Small intestine (tissue), 7 donors: ENCODE data around the gene ARHGEF28. TPM values are rescaled to one million over a fixed set of nuclear protein-coding genes. Genes with fewer than 3 reads are reported as not detected.

Source experiments
- DNase-seq, 2 donors: peaks; one replicate each; pipeline versions ENCODE4 v3.0.0 to v3.0.0-alpha.2; 2013
- FAIRE-seq: peaks from 2 replicates; lab custom pipeline; 2012; peaks lifted over from hg19 to GRCh38; lab: Jason Lieb, UNC
- H3K27ac ChIP-seq, 3 donors: one replicate each; pipeline ENCODE4 v1.5.1; 2013; ENCODE audit warnings: low read length in 2 of 3, mild to moderate bottlenecking in 2 of 3, control low read depth in 1 of 3, inconsistent platforms in 1 of 3, low read depth in 1 of 3, moderate library complexity in 1 of 3
- H3K27me3 ChIP-seq, 3 donors: one replicate each; pipeline ENCODE4 v1.6.1; 2013; ENCODE audit warnings: low read length in 3 of 3, inconsistent platforms in 1 of 3; ENCODE audit not compliant: control insufficient read depth in 3 of 3, insufficient read depth in 3 of 3
- H3K36me3 ChIP-seq, 3 donors: one replicate each; pipeline ENCODE4 v1.6.1; 2013; ENCODE audit warnings: low read length in 3 of 3, inconsistent platforms in 1 of 3, low read depth in 1 of 3, mild to moderate bottlenecking in 1 of 3, moderate library complexity in 1 of 3; ENCODE audit not compliant: control insufficient read depth in 3 of 3, insufficient read depth in 2 of 3
- H3K4me1 ChIP-seq, 3 donors: one replicate each; pipeline ENCODE4 v1.6.1; 2013; ENCODE audit warnings: low read length in 2 of 3, inconsistent platforms in 1 of 3, low read depth in 1 of 3, mild to moderate bottlenecking in 1 of 3, moderate library complexity in 1 of 3; ENCODE audit not compliant: control insufficient read depth in 3 of 3, insufficient read depth in 2 of 3
- H3K4me3 ChIP-seq, 3 donors: one replicate each; pipeline ENCODE4 v1.5.1; 2013; ENCODE audit warnings: low read length in 3 of 3, control low read depth in 1 of 3, inconsistent platforms in 1 of 3, low read depth in 1 of 3, mild to moderate bottlenecking in 1 of 3, moderate library complexity in 1 of 3
- H3K9me3 ChIP-seq, 2 donors: one replicate each; pipeline ENCODE4 v1.6.1; 2013; ENCODE audit warnings: low read depth in 1 of 2, low read length in 1 of 2; ENCODE audit not compliant: control insufficient read depth in 2 of 2, insufficient read depth in 1 of 2
- WGBS, 3 donors: extraction: QIAGEN DNeasy Blood & Tissue Kit; methylation state at CpG; one replicate each; pipeline ENCODE4 v1.1.7; 2013; 5-methylcytosine and 5-hydroxymethylcytosine counted together
- polyA plus RNA-seq, 4 donors: library from polyadenylated mRNA; stranded (reverse) in 3 of 4; unstranded in 1 of 4; fragments of 200-250 nt in 3 of 4; fragments of 120-200 nt in 1 of 4; gene quantifications; one replicate each; pipeline versions ENCODE4 v1.2.1 to v1.2.3, GENCODE V29; 2013
- donor health status: healthy with polysubstance abuse.
- donor health status: control.
- donor health status: control.
- donor health status: Bipolar disorder and iron deficiency.
- donor health status: healthy.

ARHGEF28 gene
- polyA plus RNA-seq, 4 donors: 1.1 to 16.5 (median 2.7) TPM

- no peaks in the 10 kb centered on the region for H3K9me3 ChIP-seq
- WGBS, 3 donors: 30 to 69% (median 43%) methylated on average over 2 of the region's 2 CpGs
- DNase-seq (peak in 1 of 2 donors; percentile 10), FAIRE-seq (no peak)
- H3K36me3 ChIP-seq: no peaks in the 10 kb centered on the region
- H3K27me3 ChIP-seq: no peaks in the 10 kb centered on the region
- H3K4me3 ChIP-seq: no peak overlapping the region
- H3K27ac ChIP-seq: no peak overlapping the region
- no peaks in the 10 kb centered on the region for H3K4me1 ChIP-seq
Measured at GRCh38 chr5:73746608-73747007, 120.6 kb downstream of the ARHGEF28 start.

- no peak for FAIRE-seq
- H3K4me1 ChIP-seq: no peaks in the 10 kb centered on the region
- no peak overlapping the region for H3K4me3 ChIP-seq
Measured at GRCh38 chr5:73747696-73748380, 121.8 kb downstream of the ARHGEF28 start.

GRCh38 chr5:73748510-73749400, 122.8 kb downstream of the ARHGEF28 start:
- H3K27ac ChIP-seq: no peak overlapping the region
- no peaks in the 10 kb centered on the region for H3K27me3 ChIP-seq
- FAIRE-seq: no peak
- no peaks in the 10 kb centered on the region for H3K9me3 ChIP-seq
- no peak overlapping the region for H3K4me3 ChIP-seq
- DNase-seq: no peak
- H3K36me3 ChIP-seq: no peaks in the 10 kb centered on the region
- no peaks in the 10 kb centered on the region for H3K4me1 ChIP-seq
- WGBS, 3 donors: 56 to 93% (median 77%) methylated on average over 11 of the region's 11 CpGs

More at GRCh38 chr5:73747696-73748380, 121.8 kb downstream of the ARHGEF28 start:
- WGBS, 3 donors: 64 to 85% (median 73%) methylated on average over 7 of the region's 7 CpGs
- Histone ChIP-seq H3K9me3 (no peaks in the 10 kb centered on the region), H3K27ac (no peak overlapping the region), H3K36me3 (no peaks in the 10 kb centered on the region), H3K27me3 (no peaks in the 10 kb centered on the region)
- no peak for DNase-seq

GRCh38 chr5:73749485-73750270, 123.7 kb downstream of the ARHGEF28 start:
- Histone ChIP-seq H3K27me3 (no peaks in the 10 kb centered on the region), H3K4me3 (no peak overlapping the region), H3K9me3 (no peaks in the 10 kb centered on the region), H3K27ac (no peak overlapping the region), H3K36me3 (no peaks in the 10 kb centered on the region), H3K4me1 (no peaks in the 10 kb centered on the region)
- FAIRE-seq: no peak
- DNase-seq: no peak
- 77 to 90% (median 82%) methylated on average over 11 of the region's 11 CpGs for WGBS, 3 donors

- no peak overlapping the region for H3K27ac ChIP-seq
- DNase-seq (no peak), FAIRE-seq (no peak)
- no peak overlapping the region for H3K4me3 ChIP-seq
- WGBS, 3 donors: 48 to 58% (median 53%) methylated on average over 7 of the region's 7 CpGs
- H3K36me3 ChIP-seq: no peaks in the 10 kb centered on the region
- H3K27me3 ChIP-seq: no peaks in the 10 kb centered on the region
- no peaks in the 10 kb centered on the region for H3K9me3 ChIP-seq
- no peaks in the 10 kb centered on the region for H3K4me1 ChIP-seq
Measured at GRCh38 chr5:73751254-73751914, 125.4 kb downstream of the ARHGEF28 start.

- Histone ChIP-seq H3K36me3 (no peaks in the 10 kb centered on the region), H3K27ac (no peak overlapping the region), H3K4me1 (no peaks in the 10 kb centered on the region), H3K27me3 (no peaks in the 10 kb centered on the region), H3K9me3 (no peaks in the 10 kb centered on the region), H3K4me3 (no peak overlapping the region)
- WGBS, 3 donors: 90 to 94% (median 90%) methylated on average over 4 of the region's 4 CpGs
- DNase-seq (no peak), FAIRE-seq (no peak)
Measured at GRCh38 chr5:73754254-73754653, 128.3 kb downstream of the ARHGEF28 start.

- no peaks in the 10 kb centered on the region for H3K36me3 ChIP-seq
- H3K4me1 ChIP-seq: no peaks in the 10 kb centered on the region
- no peaks in the 10 kb centered on the region for H3K9me3 ChIP-seq
- WGBS, 3 donors: 89 to 100% (median 90%) methylated on average over 1 of the region's 1 CpG
- DNase-seq (no peak), FAIRE-seq (no peak)
- H3K27me3 ChIP-seq: no peaks in the 10 kb centered on the region
- no peak overlapping the region for H3K4me3 ChIP-seq
- no peak overlapping the region for H3K27ac ChIP-seq
Measured at GRCh38 chr5:73757416-73757815, 131.4 kb downstream of the ARHGEF28 start.

GRCh38 chr5:73759771-73760170, 133.8 kb downstream of the ARHGEF28 start:
- Histone ChIP-seq H3K27me3 (no peaks in the 10 kb centered on the region), H3K9me3 (no peaks in the 10 kb centered on the region), H3K4me3 (no peak overlapping the region), H3K4me1 (no peaks in the 10 kb centered on the region), H3K36me3 (no peaks in the 10 kb centered on the region), H3K27ac (no peak overlapping the region)
- no peak for FAIRE-seq
- 56 to 85% (median 64%) methylated on average over 1 of the region's 1 CpG for WGBS, 3 donors
- DNase-seq: no peak
